Measurements from ENCODE around the gene CDH4. TPM values are rescaled to one million over a fixed set of nuclear protein-coding genes. Genes with fewer than 3 reads are reported as not detected.

Gene CDH4
- total RNA-seq, 1 donor from 2014 or later = 0.99 TPM

GRCh38 chr20:61644378-61645076, 392.5 kb downstream of the CDH4 start:
- DNase-seq (ENCODE audit: low spot score) = no peak
- Mint-ChIP-seq H3K9me3 (ENCODE audit: low read depth) (peaks cover 4% of the 10 kb centered on the region), H3K27ac (ENCODE audit: unreplicated experiment) (no peak overlapping the region), H3K27me3 (ENCODE audit: low read depth) (peaks cover 45% of the 10 kb centered on the region), H3K4me1 (ENCODE audit: low read depth) (no peaks in the 10 kb centered on the region), H3K4me3 (ENCODE audit: unreplicated experiment) (no peak overlapping the region), H3K36me3 (ENCODE audit: low read depth) (no peaks in the 10 kb centered on the region)
- TF ChIP-seq CTCF (IDR thresholded peaks at IDR 0.05) = no peak

- Mint-ChIP-seq H3K27me3 (ENCODE audit: low read depth) (peaks cover 46% of the 10 kb centered on the region), H3K4me3 (ENCODE audit: unreplicated experiment) (no peak overlapping the region), H3K36me3 (ENCODE audit: low read depth) (no peaks in the 10 kb centered on the region), H3K27ac (ENCODE audit: unreplicated experiment) (no peak overlapping the region), H3K4me1 (ENCODE audit: low read depth) (no peaks in the 10 kb centered on the region), H3K9me3 (ENCODE audit: low read depth) (peaks cover 4% of the 10 kb centered on the region)
- DNase-seq (ENCODE audit: low spot score) = no peak
- TF ChIP-seq CTCF (IDR thresholded peaks at IDR 0.05) = no peak
Measured at GRCh38 chr20:61645732-61646131, 393.7 kb downstream of the CDH4 start.

GRCh38 chr20:61646453-61646852, 394.4 kb downstream of the CDH4 start:
- no peak overlapping the region for H3K4me3 Mint-ChIP-seq (ENCODE audit: unreplicated experiment)
- no peak overlapping the region for H3K27ac Mint-ChIP-seq (ENCODE audit: unreplicated experiment)
- no peak for DNase-seq (ENCODE audit: low spot score)
- peaks cover 4% of the 10 kb centered on the region for H3K9me3 Mint-ChIP-seq (ENCODE audit: low read depth)
- H3K27me3 Mint-ChIP-seq (ENCODE audit: low read depth) = peaks cover 48% of the 10 kb centered on the region
- H3K36me3 Mint-ChIP-seq (ENCODE audit: low read depth) = no peaks in the 10 kb centered on the region
- no peaks in the 10 kb centered on the region for H3K4me1 Mint-ChIP-seq (ENCODE audit: low read depth)
- no peak for TF ChIP-seq CTCF (IDR thresholded peaks at IDR 0.05)

- TF ChIP-seq CTCF (IDR thresholded peaks at IDR 0.05) = no peak
- DNase-seq (ENCODE audit: low spot score) = no peak
- Mint-ChIP-seq H3K27ac (ENCODE audit: unreplicated experiment) (no peak overlapping the region), H3K4me3 (ENCODE audit: unreplicated experiment) (no peak overlapping the region), H3K27me3 (ENCODE audit: low read depth) (peaks cover 52% of the 10 kb centered on the region), H3K9me3 (ENCODE audit: low read depth) (peaks cover 4% of the 10 kb centered on the region), H3K36me3 (ENCODE audit: low read depth) (no peaks in the 10 kb centered on the region), H3K4me1 (ENCODE audit: low read depth) (no peaks in the 10 kb centered on the region)
Measured at GRCh38 chr20:61646986-61647385, 394.9 kb downstream of the CDH4 start.

- Mint-ChIP-seq H3K36me3 (ENCODE audit: low read depth) (no peaks in the 10 kb centered on the region), H3K9me3 (ENCODE audit: low read depth) (peaks cover 4% of the 10 kb centered on the region), H3K4me3 (ENCODE audit: unreplicated experiment) (no peak overlapping the region), H3K27me3 (ENCODE audit: low read depth) (peaks cover 52% of the 10 kb centered on the region), H3K4me1 (ENCODE audit: low read depth) (no peaks in the 10 kb centered on the region), H3K27ac (ENCODE audit: unreplicated experiment) (no peak overlapping the region)
- no peak for DNase-seq (ENCODE audit: low spot score)
- no peak for TF ChIP-seq CTCF (IDR thresholded peaks at IDR 0.05)
Measured at GRCh38 chr20:61647702-61648101, 395.6 kb downstream of the CDH4 start.
